ENCODE data around the gene KCNS1. TPM values are rescaled to one million over a fixed set of nuclear protein-coding genes. Genes with fewer than 3 reads are reported as not detected.
A peak's percentile ranks its signal among the peaks of the same experiment; 100 is the strongest.

Gene KCNS1
- total RNA-seq, 1 donor from 2014 or later, result 0.68 TPM

DNA sequence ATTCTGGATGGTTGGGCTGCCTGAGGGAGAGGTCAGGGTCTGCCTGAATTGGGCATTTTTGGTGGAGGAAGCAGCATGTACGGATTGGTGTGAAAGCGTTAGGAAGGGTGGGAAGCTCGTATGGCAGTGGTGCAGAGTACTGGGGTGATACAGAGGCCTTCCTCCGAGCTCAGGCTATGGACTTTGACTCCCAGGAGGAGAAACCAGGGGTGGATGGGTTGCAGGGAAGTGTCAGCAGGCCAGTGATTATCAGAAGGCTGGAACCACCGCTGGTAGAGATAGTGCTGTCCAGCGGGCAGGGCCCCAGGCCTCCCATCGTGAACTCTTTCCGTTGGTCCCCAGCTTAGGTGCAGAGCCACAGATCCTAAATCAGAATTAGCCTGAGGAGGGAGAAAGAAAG is 8.7 kb upstream of the KCNS1 start:
- DNase-seq, result no peak

DNA sequence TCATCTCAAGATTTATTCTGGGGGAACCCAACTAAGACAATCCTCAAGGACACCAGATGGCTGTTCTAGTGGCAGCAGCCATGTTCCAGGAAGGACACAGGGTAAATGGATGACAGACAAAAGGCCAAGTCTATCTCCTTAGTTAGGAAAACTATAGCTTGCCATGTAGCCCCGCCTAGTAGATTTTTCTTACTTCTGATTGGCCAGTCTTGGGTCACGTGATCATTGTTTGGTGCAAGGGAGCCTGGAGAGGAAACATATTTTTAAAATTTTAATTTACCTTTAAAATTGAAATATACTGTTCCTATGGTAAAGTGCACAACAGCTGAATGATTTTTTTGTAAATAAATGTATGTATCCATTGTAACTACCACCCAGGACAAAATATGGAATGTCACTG is 4.4 kb upstream of the KCNS1 start:
- no peak for DNase-seq

DNA sequence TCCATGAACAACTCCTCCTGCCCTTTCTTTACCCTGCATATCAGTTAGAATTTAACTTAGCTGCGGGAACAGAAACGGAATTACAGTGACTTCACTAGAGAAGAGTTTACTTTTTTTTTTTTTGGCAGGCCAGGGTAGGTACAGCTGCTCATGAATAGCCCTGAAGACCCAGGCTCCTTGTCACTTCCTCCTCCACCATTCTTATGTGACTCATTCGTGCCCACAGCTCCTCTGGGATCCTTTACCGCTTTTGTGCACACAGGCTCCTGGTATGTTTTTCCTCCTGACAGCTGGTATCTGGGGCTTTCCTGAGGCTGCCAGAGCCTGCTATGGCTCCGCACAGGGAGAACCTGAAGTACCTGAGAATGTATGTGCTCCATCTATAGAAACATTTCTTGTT is 3.9 kb upstream of the KCNS1 start:
- peak; percentile 86 for DNase-seq

DNA sequence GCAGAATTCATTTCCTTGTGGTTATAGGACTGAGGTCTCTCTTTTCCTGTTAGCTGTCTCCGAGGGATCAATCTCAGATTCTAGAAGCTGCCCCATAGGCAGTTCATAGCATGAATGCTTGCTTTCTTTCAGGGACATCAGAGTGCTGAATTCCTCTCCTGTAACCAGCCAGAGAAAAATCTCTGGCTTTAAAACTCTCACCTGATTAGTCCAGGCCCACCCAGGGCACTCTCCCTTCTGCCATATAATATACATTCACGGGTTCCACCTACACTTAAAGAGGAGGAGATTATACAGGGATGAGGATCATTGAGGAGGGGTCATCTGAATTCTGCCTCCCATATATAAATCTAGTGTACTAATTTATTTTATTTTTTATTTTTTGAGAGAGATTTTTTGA is 2.1 kb upstream of the KCNS1 start:
- no peak for DNase-seq

DNA sequence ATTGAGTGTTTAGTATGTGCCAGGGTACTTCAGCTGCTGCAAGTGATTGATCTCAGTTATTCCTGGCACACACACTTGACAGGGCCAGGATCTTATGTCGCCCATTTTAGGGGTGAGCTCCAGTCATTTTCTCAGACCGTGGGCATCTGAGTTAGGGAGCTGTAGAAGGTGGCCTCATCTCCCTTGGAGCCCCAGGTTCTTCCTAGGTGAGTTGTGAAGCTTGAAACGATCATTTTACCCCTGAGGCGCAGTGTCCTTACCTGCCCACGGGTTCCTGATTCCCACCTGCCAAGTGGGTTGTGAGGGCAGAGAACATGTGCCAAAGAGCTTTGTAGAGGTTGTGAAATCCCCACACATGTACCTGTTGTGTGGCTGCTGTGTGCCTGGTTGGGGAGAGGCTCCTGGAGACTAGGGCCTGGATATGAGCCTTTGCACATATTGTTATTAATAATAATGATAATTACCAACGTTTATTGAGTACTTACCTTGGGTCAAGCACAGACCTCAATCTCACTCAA is 465 bp upstream of the KCNS1 start:
- DNase-seq, result no peak

DNA sequence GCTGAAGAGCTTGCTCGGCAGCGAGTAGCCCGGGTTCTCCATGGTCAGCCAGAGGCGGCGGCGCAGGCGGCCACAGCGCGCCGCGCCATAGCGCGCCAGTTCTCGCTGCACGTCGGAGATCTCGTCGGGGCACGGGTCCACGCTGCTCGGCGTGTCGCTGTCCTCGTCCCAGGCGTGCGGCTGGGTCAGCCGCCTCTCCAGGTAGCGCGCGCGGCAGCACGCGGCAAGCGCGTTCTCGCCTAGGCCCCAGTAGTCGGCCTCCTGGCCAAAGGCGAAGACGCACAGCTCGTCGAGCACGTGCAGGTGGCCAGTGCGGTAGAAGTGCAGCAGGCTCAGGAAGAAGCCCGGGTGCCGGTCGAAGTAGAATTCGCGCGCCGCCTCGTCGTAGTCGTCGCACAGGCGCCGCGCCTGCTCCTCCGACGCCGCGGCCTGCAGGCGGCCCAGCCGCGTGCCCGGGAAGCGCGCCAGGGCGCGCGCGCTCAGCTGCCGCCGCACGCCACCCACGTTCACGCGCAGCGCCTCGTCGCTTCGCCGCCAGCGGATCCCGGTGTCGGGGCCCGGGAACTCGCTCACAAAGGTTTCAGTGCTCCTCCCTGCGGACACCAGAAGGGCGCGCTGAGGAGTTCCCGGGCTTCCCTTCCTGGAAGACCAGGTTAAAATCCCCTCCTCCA is 2.7 kb downstream of the KCNS1 start:
- peak; percentile 45 for DNase-seq

DNA sequence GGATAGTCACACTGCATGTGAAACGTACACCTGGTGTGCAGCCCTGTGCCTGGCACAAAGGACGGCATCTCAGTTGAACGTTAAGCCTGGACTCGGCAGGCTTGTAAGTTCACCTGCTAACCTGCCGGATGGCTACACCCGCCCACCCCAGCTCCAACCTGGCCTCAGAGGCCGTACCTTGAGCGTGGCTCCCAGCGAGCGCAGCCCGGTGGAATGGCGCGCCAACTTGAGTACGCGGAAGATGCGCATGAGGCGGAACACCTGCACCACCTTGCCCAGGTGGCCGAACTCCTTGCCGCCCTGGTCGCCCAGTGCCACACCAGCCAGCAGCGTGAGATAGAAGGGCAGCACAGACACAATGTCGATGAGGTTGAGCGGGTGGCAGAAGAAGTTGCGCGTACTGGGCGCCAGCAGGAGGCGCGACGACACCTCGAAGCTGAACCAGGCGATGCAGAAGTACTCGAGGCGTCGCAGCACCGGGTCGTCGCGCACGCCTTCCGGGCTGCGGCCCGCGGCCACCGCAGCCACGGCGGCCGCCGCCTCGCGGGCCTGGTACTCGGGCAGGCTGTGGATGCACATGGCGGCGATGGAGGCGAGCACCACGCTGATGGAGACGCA is 3.3 kb downstream of the KCNS1 start:
- DNase-seq, result peak; percentile 75

DNA sequence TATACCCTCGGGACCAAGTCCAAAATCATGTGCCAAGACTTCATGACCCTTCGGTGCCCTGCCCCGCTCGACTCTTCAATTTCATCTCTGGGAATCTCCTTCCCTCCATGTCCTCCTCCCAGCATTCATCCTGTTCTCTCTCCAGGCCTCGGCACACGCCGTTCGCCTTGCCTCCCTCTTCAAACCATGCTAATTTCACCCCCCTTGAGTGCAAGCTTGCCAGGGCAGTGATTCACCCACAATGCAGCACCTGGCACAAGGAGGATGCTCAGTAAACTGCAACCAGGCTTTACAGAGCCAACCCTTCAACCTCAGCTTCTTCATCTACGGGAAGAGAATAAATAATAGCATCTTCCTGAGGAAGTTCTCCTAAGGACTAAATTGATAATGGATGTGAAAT is 4.1 kb downstream of the KCNS1 start:
- DNase-seq, result no peak

DNA sequence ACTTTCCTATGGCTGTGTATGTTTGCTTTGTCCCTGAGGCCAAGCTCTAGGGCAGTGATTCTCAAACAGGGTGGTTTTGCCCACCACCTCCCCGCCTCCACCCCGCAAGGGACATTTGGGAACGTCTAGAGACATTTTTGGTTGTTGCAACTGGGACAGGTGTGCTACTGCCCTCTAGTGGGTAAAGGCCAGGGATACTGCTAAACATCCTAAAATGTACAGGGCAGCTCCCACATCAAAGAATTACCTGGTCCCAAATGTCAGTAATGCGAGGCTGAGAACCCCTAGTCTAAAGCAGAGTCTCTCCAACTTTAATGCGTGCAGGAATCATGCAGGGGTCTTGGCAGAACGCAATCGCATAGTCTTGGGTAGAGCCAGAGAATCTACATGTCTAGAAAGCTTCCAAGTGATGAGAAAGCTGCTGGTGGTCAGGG is 5.1 kb downstream of the KCNS1 start:
- DNase-seq, result peak; percentile 76

DNA sequence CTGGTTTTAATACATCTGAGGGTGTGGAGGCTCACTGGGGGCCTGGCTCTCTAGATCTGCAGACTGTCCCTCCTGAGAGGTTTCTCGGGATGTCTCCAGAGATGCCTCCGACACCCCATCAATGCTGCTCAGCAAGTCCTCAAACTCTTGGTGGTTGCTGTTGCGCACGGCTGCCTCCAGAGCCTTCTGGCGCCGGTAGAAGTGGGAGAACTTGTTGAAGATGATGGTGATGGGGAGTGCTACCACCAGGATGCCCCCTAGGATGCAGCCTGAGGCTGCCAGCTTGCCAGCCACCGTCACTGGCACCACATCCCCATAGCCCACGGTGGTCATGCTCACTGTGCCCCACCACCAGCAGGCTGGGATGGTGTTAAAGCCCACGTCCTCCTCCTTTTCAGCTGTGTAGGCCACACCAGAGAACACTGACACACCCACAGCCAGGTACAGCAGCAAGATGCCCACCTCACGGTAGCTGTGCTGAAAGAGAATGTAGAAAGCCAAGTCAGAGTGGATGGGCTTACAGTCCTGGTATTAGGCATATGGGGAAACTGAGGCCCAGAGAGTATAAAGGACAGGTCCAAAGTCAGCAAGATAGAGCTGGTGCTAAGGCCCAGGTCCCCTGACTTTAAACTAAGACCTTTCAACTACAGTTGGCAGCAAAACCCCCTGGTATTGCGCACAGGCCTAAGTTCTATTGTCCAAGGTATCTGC is 5.9 kb downstream of the KCNS1 start:
- no peak for DNase-seq

DNA sequence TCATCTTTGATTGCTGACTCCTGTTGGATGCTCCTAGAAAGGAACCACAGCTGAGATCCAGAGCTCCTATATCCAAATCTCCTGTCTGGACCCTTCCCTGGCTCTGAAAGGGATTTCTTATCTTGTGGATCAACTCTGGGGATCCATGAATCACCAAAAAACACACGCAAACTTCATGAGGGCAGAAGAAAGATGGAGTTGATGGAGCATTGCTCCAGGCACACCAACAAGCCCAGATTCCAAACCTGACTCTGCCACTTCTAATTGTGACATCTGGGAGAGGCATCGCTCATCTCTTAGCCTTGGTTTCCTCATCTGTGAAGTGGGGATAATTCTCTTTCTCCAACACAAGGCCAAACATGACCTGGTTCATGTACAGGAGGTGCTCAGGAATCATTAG is 6.7 kb downstream of the KCNS1 start:
- no peak for DNase-seq

DNA sequence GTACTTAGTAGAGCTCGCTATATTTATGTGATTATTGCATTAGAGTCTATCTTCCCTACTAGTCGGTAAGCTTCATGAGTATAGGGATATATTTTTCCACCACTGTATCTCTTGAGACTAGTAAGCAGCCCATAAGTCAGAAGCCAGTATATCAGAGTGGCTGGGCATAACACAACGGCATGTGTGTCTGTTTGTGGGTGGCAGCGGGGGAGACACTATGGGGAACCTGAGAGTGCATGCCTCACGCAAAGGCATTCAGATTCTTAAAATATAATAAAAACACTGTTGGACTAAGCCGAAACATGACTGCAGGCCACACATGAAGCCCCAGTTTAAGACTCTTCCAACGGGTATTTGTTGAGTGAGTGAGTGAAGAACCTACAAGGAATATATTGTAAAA is 8.0 kb downstream of the KCNS1 start:
- no peak for DNase-seq

DNA sequence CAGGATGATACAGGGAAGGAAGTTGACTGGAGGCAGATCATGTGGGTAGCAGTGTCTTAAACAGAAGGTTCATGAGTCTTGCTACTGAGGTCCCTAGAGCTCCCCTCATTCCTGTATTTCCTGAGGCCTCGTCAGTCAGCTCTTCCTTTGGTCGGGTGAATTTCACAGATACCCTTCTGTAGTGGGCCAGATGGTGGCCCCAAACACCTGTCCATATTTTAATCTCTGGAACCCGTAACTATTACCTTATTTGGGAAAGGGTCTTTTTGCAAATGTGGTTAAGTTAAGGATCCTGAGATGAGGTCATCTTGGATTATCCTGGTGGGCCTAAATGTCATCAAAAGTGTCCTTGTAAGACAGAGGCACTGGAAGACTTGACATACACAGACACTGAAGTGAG is 9.6 kb downstream of the KCNS1 start:
- DNase-seq, result no peak

DNA sequence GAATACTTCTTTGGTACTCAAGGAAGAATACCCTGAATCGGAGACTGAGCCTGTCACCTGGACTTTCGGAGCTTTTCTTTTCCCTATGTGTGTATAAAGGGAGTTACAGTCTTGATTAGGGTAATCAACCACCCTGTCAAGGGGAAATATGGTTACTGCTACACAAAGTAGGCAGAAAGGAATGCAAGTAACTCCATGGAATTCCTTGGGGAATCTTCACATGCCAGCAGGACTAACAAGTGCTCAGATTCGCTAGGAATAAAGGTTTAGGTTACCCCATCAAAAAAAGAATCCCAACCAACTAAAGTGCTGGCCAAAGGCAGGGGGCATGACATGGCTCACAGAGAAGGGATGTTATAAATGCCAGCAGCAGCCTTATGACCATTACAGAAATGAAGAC is 10.4 kb downstream of the KCNS1 start:
- no peak for DNase-seq

DNA sequence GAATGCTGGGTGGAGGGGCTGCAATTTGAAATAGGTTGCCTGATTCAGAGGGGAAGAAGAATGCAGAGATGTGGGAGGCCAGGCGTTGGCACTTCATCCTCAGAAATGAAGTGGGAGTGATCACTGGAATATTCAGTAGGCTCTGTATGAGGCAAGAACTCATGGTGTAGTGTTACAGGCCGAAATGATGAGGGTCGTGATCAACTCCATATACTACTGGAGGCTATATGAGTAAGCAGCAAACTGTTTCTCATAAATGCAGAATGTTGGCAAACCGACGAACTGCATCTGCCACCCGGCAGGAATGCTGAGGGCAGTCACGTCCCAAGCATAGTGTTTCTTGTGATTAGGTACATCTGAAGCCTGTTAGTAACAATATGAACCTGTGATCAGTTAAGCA is 12.7 kb downstream of the KCNS1 start:
- DNase-seq, result no peak

DNA sequence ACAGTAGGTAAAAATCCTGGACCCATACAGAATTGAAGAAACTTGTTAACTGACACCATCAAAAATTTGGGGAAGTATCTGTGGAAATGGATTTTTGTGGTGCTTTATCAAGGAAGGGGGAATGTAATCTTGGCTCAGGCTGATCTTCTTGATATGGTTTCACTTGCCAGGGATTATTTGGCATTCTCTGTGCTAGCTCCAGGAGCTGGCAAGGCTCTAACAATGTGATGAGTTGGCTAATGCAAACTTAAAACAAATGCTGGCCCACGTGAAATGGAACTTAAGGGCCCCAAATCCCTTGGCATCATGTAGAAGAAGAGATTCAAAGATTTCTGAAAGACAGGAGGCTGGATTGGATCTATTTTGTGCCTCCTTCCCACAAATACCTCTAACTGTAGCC is 13.1 kb downstream of the KCNS1 start:
- DNase-seq, result no peak

DNA sequence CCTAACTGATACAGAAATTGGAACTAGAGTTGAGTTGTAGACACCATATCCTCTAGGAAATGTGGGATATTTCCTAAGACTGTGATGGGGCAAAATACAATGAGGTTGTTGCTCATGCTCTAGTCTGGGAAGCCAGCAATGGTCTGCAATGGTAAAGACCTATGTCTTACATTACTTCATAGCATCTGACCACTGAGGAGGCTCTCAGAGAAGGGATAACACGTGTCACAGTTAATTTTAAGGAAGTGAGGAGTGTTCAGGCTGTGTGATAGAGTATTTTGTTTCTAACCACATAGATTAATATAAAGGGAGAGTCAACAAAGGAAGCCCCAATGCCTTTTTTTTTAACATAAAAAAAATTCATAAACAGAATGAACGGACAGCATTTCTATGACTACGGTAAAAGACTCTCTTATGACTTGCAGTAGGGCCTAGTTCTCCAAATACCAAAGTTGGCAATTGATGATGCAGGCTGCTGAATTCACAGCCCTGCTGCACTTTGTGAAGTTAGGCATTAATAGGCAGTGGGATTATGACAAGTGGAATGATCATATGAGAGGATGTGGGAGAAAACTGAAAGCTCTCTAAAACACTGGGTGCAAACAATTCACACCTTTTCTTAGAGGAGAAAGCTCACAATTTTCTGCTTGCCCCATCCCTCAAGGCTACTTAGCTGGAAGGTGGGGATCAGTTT is 13.7 kb downstream of the KCNS1 start:
- no peak for DNase-seq

DNA sequence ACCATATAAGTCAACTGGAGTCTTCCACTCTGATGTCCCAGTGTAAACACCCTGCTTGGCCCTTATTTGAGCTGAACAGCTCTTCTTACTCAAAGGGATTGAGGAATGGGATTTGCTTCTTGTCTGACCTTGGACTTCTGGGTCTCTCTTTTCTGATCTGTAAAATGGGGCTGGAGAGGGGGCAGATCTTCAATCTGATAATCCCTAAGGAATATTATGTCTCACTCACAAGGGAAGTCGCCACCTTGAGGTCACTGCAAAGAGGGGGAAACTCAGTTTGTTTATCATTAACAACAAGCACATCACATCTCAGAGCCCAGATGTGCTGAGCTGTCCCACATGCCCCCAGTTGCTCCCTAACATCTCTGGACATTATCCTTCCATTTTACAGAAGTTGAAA is 15.1 kb downstream of the KCNS1 start:
- DNase-seq, result no peak

DNA sequence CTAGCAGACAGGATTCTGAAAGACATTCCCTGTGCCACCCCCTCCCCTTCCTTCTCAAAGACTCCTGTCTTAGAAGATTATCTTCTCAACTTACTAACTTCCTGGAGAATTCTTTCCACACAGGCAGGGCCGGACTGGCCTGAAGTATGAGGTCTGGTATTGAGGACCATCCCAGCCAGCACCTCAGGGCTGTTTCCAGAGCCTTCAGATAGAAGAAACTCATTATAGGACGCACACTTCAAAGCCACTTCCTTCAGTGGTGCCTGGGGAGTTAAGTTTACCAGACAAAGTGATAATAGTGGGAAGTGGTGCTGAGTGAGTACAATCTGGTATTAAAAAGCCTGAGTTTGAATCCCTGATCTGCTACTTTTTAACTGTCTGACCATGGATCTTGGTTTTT is 15.6 kb downstream of the KCNS1 start:
- no peak for DNase-seq

DNA sequence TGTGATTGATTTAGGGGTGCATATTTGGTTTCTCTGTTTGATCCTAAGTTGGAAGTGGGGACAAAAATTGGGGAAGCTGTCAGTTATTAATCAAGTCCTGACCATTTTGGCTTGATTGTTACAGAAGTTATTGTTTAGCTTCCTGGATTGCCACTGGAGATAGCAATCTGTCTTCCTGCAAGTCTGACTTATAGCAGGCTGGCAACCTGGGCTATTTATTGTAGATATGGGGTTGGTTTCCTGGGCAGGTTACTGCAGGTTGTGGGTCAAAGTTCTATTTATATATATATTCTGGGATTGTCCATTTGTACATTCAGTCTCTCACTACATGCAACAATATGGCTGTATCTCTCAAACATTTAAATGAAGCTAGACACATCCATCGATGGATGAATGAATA is 17.8 kb downstream of the KCNS1 start:
- no peak for DNase-seq

DNA sequence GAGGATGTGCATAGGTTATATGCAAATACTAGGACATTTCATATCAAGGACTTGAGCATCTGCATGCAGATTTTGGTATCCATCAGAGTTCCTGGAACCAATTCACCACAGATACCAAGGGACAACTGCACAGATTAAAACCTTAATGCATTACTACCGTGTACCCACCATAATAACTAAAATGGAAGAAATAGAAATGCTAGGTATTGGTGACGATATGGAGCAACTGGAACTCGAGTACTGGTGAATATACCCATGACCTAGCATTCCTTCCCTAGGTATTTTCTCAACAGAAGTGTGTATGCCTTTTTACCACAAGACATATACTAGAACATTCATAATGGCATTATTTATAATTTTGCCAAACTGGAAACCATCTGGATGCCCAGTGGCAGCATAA is 18.5 kb downstream of the KCNS1 start:
- no peak for DNase-seq

DNA sequence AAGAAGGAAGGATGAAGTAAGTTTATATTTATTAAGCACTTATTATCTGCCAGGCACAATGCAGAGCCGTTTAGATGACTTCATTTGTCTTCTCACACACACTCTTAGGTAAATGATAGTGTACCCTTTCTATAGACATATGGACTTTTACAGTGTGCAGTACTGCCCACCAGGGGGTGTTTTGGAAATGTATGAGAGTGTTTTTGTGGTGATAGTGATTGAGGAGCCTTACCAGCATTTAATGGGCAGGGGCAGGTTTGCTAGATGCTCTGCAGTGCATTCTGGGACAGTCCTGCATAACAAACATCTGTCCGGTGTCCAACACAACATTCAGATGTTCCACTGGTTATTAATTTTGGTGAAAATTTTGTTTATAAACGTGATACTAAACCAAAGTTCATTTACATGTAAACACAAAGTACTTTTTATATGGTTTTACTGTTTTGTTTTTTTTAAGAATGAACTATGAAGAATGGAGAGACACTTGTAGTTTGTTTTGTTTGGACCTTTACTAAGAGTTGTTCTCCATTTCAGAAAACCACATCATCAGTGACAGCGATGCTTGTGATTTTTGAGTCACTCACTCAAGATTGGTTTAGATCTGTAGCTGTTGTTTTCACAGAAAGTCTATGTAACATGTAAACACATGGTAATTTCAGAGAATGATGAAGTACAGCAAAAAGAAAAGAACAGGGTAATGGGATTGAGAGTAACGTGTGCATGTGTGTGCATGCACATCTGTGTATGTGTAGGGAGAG is 19.9 kb downstream of the KCNS1 start:
- peak; percentile 47 for DNase-seq

DNA sequence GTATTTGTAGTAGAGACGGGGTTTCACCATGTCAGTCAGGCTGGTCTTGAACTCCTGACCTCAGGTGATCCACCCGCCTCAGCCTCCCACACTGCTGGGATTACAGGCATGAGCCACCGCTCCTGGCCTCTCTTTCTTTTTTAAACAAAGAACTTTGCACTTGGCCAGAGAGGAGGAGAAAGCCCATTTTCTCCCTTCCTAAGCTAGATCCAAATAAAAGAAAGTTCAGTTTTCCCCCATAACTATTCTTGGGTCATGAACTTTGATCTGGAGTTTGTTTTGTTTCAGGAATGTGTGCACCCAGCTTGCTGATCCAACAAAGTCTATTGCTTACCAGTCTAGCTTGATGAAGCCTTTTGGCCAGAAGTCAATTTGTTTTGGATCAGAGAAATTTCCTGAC is 23.4 kb downstream of the KCNS1 start:
- DNase-seq, result no peak

Measured in dermis blood vessel endothelial cell (primary cell).